HG03460 (cell line): ENCODE data around the gene ATP5F1C.
"Not testable (repeated sequence)": the region's sequence is repeated elsewhere in the genome, so short reads cannot be mapped to it uniquely, and the experiment has no call there.

Experiments used
- ATAC-seq: cut with Tn5 transposase; IDR thresholded peaks from one replicate; pipeline ENCODE4 v1.9.1; 2021; ENCODE audit not compliant: unreplicated experiment

Gene ATP5F1C

GRCh38 chr10:7792541-7792940 is 4.6 kb downstream of the ATP5F1C start:
- no peak for ATAC-seq

DNA sequence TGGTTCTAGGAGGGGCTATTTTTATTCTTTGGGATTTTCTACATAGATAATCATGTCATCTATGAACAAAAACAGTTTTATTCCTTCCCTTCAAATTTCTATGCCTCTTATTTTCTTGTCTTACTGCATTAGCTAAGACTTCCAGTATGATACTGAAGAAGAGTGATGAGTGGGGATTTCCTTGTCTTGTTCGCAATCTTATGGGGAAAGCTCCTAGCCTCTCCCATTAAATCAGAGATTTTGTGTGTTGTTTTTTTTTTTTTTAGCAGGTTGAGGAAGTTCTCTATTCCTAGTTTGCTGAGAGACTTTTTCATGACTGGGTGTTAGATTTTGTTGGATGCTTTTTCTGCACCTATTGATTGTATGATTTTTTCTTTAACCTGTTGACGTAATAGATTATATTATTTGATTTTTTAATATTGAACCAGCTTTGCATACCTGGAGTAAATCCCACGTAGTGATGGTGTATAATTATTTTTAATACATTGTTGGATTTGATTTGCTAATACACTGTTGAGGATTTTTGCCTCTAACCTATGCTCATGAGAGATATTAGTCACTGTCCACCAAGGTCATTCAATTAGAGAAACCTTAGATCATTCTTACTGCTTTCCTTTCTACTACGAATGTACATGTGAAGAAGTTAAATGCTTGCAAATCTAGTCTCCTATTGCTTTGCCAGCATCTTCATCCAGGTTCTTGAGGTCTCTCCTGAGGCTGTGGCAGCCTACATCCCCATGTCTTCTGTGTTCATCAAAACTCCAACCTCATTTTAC is 6.5 kb downstream of the ATP5F1C start:
- ATAC-seq = no peak

GRCh38 chr10:7795605-7796004 is 7.6 kb downstream of the ATP5F1C start:
- no peak for ATAC-seq

GRCh38 chr10:7797582-7797981 is 9.6 kb downstream of the ATP5F1C start:
- no peak for ATAC-seq

DNA sequence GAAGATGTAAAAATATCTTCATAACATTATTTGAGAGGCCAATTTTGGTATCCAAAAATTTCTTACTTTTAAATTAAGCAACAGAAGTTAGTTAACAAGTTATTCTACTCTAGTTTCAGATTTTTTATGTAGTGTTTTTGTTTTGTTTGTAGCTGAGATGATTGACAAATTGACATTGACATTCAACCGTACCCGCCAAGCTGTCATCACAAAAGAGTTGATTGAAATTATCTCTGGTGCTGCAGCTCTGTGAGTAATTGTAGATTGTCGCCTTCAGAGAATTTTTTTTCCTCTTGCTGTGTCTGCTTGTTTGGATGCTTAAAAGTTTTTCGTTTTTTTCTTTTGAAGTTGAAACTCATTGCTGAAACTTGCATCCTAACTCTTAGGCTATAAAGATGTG is 14.6 kb downstream of the ATP5F1C start:
- ATAC-seq = no peak

DNA sequence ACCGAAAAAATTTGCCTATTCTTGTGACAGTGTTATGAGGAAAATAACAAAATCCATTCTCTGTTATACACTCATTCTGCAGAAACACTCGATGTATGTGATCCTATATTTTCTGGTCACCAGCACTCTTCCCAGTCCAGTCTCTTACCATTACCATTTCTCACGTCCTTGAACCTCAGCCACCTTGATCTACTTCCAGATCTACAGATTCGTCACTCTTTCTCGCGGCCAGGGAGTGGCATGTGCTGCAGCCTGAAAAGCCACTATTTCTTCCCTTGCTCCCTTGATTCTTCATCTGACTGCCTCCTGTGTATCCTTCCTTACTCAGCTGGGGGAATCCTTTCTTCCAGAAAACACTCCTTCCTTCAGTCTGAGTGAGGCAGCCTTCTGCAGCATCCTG is 16.2 kb downstream of the ATP5F1C start:
- no peak for ATAC-seq

DNA sequence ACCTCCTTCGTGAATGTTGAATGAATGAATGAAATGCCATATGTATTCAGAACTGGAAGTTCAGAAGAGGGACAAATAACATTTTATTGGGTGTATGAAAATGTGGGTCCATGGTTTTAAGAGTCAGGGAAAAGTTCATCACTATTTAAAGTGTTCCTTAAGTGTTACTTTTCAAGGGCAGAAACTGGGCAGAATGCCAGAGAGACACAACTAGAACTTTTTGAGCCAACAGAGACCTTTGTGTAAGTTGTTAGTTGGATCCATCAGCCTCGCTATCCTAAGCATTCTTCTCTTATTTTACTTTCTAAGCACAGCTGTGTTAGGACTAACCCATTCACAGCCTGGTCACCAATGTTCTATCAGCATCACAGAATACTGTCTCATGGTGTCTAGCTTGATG is 16.8 kb downstream of the ATP5F1C start:
- ATAC-seq = no peak

- ATAC-seq = no peak
Observed at GRCh38 chr10:7808686-7809267, 20.8 kb downstream of the ATP5F1C start.

DNA sequence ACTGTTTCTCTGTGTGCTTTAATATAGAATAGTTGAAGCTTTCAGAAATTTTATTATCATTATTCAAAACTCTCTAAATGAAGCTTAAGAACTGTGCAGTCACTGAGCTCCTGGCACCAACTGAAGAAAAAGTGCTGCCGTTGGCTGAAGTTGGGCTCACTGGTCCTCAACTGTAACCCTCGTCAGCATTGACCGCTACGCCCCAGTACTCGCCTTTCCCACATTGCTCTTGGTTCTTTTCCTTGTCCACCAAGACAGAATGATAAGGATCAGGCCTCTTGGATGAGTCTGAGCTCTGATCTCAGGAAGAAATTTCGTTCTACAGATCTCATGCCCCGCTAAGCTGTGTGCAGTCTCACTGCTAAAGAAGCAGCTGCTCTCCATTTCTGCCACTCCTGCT is 22.5 kb downstream of the ATP5F1C start:
- ATAC-seq = no peak

DNA sequence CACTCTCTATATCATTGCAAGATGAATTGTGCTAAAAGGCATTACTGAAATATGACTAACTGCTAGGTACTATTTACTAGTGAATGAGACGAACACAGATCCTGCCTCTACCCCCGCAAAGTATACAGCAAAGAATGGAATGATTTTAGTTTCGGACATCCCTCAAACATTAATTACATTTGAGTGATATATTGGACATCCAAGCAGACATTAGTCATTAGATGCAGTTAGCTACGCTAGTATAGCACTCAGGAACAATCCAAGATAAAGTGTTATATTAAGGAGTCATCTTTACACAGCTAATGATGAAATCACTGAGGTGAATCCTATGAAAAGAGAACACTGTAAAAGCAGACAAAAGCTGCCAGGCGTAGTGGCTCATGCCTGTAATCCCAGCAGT is 23.0 kb downstream of the ATP5F1C start:
- ATAC-seq = no peak

DNA sequence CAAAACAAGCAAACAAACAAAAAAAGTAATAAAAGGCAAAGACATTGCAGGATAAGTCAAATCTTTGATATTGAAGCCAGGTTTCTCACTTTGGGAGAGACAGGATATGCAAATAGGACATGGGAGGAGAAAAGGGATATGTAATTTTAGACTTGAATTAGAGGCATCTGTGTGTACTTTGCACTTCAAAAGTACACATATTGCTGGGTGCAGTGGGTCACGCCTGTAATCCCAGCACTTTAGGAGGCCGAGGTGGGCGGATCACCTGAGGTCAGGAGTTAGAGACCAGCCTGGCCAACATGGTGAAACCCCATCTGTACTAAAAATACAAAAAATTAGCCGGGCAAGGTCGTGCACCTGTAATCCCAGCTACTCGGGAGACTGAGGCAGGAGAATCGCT is 23.8 kb downstream of the ATP5F1C start:
- not testable (repeated sequence) for ATAC-seq

DNA sequence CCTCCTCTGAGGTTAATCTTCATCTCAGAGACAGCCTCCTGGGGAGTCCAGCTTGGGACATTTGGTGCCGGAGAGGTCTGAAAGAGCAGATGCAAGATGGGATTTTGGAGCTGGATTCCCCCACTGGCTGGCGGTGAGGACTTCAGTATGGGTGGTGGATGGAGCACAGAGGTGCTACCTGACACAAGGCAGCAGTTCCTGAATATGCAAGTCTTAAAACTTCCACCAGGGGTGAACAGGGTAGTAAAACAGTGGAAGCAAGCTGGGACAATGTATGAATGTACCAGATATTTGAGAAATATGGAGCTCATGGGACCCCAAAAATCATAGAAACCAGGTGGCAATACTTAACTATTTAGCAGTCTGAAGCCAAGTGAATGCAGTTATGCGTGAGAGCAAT is 25.5 kb downstream of the ATP5F1C start:
- ATAC-seq = no peak

DNA sequence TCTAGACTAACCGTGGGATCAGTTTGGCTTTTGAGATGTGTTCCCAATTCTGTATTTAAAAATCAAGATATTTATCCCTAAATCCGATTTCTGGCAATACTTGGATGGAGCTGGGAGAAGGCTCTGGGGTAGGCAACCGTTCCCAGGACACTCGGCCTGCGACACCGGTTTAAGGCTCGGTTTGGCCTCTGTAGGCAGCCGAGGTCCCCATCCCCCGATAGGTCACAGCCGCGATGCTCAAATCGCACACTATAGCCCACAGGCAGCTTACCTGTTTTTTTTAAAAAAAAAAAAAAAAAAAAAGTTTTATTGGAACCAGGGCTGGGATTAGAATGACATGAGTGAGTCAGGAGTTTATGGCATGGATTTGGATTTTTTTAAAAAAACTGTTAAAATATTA is 29.6 kb downstream of the ATP5F1C start:
- ATAC-seq = no peak

- no peak for ATAC-seq
Observed at GRCh38 chr10:7817984-7818294, 30.0 kb downstream of the ATP5F1C start.

- ATAC-seq = peak; percentile 84
Observed at GRCh38 chr10:7818295-7819120, 30.5 kb downstream of the ATP5F1C start, which contains the start of gene TAF3. TSS of gene TAF3 (plus strand) at chr10:7818505. CDS start at chr10:7818710, 205 bp downstream.

- peak; percentile 47 for ATAC-seq
Observed at GRCh38 chr10:7819121-7819460, 31.1 kb downstream of the ATP5F1C start.

DNA sequence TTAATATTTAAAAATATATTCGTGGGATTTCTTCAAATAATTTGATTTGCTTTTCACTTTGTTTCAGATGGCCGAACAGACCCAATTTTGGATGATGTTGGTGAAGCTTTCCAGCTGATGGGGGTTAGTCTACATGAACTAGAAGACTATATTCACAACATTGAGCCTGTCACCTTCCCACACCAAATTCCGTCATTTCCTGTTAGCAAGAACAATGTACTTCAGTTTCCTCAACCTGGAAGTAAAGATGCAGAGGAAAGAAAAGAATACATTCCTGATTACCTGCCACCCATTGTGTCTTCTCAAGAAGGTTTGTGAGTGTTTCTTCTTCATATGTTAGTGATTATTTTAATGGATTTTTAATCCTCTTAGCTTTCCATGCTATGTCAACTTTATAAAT is 36.3 kb downstream of the ATP5F1C start:
- ATAC-seq = no peak

- no peak for ATAC-seq
Observed at GRCh38 chr10:7826971-7827370, 39.0 kb downstream of the ATP5F1C start.

DNA sequence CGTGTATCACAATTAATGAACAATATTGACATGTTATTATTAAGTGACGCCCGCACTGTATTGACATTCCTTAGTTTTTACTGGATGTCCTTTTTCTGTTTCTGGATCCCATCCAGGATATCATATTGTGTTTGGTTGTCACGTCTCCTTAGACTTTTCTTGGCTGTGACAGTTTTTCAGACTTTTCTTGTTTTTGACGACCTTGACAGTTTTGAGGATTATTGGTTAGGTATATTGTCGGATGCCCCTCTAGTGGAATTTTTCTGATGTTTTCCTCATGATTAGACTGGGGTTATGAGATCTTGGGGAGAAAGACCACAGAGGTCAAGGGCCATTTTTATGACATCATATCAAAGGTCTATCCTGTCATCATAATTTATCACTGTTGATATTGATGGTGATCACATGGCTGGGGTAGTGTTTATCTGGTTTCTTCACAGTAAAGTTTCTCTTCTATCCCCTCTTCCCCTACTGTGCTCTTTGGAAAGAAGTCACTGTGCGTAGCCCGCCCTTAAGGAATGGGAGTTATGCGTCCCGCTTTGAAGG is 41.4 kb downstream of the ATP5F1C start:
- no peak for ATAC-seq

DNA sequence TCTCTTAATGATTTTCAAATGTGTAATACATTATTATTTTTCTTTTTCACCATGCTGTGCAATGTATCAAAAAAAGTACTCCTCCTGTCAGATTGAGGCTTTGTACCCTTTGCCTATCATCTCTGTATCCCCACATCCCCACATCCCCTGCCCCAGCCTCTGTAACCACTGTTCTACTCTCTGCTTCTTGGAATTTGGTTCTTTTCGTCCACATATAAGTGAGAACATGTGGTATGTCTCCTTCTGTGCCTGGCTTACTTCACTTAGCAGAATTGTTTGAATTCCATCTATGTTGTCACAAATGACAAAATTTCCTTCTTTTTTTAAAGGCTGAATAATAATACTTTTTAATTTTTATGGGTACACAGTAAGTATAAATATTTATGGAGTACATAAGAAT is 44.1 kb downstream of the ATP5F1C start:
- no peak for ATAC-seq

- no peak for ATAC-seq
Observed at GRCh38 chr10:7833210-7833609, 45.2 kb downstream of the ATP5F1C start.

DNA sequence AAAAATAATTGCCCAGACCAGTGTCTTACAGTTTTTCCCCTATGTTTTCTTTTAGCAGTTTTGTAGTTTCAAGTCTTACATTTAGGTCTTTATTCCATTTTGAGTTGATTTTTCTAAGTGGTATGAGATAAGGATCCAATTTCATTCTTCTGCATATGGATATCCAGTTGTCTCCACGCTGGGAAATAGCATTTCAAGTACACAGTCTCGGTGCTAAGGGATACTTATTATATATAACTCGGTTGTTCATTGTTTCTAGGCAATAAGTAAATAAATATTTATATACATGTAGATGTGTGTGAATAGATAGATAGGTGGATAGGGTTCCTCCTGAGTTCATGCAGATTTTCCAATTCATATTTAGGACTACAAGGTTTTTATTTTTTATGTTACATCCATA is 46.3 kb downstream of the ATP5F1C start:
- no peak for ATAC-seq
